Breast epithelium (tissue), 3 donors: ENCODE measurements around the gene UBTFL1.

ENCODE experiments used
- CTCF ChIP-seq, 3 donors: fragments of 450-650 bp; IDR thresholded peaks; one replicate each; pipeline ENCODE4 v1.5.1; 2016 to 2017; ENCODE audit warnings: antibody characterized with exemption in 3 of 3, mild to moderate bottlenecking in 3 of 3, moderate library complexity in 3 of 3
- POLR2A ChIP-seq: fragments of 450-650 bp; IDR thresholded peaks from one replicate; pipeline ENCODE4 v1.6.1; 2016; ENCODE audit warnings: antibody characterized with exemption, mild to moderate bottlenecking, moderate library complexity

DNA sequence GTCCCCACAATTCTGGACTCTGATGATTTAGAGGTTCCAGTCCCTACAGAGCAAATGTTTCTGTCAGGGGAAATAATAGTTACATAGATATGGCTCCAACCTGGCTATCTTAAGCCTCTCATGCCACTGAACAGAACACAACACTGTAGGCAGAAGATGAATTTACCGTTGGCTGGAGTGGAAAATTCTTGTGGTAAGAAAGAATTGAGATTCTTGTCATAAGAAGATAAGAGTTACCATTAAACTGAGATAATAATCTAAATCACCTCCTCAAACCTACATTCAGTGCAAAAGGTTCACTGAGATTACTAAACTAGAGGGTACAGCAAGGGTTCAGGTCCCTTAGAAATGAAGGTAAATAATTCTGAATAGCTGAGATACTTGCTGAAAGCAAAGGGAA lies 38.6 kb downstream of the UBTFL1 start:
- no peak for TF ChIP-seq CTCF (IDR thresholded peaks at IDR 0.05)
- TF ChIP-seq POLR2A: no peak
